AG08396 (cell line): ENCODE measurements around the gene ISG20L2.
A peak's percentile ranks its signal among the peaks of the same experiment; 100 is the strongest.
"Not testable (repeated sequence)": the region's sequence is repeated elsewhere in the genome, so short reads cannot be mapped to it uniquely, and the experiment has no call there.

Source experiments
- DNase-seq: peaks from one replicate; pipeline ENCODE4 v3.0.0; 2012; ENCODE audit warnings: low spot score, mixed read lengths

ISG20L2 gene, protein sequence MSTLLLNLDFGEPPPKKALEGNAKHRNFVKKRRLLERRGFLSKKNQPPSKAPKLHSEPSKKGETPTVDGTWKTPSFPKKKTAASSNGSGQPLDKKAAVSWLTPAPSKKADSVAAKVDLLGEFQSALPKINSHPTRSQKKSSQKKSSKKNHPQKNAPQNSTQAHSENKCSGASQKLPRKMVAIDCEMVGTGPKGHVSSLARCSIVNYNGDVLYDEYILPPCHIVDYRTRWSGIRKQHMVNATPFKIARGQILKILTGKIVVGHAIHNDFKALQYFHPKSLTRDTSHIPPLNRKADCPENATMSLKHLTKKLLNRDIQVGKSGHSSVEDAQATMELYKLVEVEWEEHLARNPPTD

DNA sequence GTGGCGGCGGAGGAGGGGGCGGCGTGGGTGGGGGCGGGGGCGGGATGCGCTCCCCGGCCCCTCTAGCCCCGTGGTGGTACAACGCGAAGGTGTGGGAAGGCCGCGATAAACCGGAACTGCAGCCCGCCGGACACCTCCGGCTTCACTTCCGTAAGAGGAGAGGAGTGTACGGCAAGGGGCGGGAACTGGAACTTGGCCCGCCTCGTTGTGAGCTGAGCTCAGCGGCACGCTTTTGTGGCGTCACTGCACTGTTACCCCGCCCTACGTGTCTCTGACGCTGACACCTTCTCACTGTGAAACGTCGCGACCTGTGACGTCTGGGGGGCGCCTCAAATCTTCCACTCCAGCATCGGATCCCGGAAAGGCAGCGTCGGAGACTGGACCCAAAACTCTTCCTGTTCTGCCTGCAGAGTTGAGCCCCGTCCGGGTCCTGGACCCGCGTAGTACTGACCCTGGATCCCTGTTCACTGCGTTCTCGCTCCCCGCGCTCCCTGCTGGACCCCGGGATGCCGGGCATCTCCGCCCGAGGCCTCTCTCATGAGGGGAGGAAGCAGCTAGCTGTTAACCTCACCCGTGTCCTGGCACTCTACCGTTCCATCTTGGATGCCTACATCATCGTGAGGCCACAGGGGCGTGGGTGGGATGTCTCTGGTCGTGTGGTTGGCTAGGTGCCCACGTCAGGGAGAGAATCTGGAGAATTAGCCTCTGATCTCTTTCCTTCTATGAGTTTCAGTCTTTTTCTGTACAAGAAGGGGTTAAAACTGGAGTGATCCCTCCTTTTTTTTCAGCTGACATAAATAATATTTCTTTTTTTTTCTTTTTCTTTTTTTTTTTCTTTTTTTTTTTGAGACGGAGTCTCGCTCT, at the start of gene ISG20L2:
TSS of gene ISG20L2 (minus strand) at position 168 of the 864 bp plus-strand sequence. CDS start 1,114 bp downstream, outside the sequence.
- DNase-seq = peak; percentile 94

DNA sequence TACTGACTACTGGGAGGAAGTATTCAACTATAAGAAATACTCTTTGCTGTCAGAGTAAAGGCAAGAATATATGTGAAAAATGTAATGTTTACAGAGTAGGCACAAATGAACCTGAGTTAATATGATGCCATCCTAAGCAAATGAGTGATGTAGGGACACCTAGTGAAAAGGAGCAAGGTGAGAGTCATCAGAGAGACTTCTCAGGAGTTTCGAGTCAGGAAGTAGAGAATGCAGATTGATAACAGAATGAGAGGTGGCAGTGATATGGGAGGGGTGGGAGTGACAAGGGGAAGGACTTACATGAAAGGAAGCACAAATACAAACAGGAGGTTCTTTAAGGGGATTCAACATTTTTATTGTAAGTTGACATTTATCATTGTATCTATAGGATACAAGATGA, 49.0 kb upstream of the ISG20L2 start:
- no peak for DNase-seq

DNA sequence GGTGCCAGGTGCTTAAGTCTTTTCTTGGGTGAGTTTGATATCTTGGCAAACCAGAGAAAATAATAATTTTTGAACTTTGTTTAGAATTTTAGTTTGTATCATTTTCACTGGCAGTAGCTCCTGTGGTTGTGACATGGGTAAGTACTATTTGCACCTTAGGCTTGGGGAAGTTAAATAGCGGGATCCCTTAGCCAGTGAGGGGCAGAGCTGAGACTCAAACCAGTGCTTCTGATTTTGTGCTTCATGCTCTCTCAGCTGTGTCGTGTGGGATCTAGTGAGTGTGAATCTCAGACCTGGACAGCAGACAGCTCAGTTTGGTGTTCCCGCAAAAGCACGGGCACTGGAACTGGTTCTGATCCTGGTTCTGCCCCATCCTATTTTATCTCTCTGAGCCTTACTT, 48.4 kb upstream of the ISG20L2 start:
- no peak for DNase-seq

DNA sequence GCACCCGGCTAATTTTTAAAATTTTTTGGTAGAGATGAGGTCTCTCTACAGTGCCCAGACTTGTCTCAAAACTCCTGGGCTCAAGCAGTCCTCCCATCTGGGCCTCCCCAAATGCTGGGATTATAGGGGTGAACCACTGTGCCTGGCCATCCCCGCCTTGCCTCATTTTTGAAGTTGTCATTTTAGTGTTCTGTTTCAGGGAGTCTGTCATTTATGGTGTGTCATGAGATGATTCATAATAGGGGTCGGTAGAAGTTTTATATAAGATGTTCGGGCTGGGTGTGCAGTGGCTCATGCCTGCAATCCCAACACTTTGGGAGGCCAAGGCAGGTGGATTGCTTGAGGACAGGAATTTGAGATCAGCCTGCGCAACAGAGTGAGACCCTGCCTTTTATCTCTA, 47.2 kb upstream of the ISG20L2 start:
- DNase-seq = no peak

DNA sequence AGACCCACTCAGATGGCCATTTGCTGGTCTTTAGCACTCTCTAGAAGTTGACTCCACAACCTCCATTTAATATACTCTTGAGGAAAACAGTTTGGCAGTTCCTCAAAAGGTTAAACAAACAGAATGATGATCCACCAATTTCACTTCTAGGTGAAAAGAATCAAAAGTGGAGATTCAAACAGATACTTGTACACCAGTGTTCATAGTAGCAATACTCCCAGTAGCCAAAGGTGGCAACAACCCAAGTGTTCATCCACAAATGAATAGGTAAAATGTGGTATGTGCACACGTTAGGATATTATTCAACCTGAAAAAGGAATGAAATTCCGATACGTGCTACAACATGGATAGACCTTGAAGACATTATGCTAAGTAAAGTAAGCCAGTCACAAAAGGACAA, 45.0 kb upstream of the ISG20L2 start:
- DNase-seq = no peak

DNA sequence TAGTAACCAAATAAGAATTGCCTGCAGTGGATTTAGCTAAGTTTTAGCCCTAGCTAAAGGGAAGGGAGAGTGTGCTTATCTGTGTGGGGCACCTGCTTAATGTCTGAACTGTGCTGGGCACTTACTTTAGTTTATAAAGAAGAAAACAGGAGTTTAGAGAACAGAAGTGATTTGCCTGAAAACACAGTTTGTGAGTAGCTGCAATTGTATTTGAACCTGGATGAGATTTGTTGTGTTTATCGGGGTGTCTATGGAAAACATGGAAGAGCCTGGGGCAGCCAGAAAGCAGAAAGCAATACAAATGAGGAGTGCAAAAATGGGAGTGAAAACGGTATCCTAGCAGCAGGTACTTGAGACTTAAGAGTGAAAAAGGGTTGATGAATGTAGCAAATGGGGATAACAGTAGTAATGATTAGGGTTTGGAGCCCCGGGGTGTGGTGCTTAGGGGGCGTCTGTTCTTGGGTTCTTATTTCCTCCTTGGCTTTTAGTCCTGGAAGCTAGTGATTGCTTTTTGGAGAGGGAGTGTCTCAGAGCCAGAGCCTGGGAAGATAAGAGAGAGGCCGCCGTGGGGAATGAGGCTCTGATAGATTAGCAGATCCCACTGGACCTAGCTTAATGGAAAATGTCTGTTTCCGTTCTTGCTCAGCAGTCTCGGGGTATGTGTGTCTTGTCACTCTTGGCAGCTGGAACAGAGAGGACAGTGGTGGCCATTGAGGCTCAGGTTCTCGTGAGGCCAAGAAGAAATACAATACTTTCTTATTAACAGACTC, 44.3 kb upstream of the ISG20L2 start:
- DNase-seq = no peak

DNA sequence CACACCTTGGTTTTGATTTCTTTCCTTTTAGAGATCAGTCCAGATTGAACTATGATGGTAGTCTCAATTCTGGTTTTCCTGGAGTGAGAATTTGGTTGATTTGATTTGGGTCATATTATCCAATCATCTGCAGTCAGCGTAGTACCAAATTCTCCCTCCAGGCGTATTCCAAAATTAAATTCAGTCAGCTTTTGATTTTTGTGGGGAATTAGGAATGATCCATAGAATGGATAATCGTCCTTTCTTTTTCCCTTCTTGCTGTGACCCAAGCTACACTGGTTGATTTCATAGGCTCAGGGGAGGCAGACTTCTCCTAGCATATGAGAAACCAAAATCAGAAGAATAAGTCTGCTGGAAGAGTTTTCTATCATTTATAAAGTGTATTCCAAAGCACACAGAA, 43.7 kb upstream of the ISG20L2 start:
- DNase-seq = no peak

DNA sequence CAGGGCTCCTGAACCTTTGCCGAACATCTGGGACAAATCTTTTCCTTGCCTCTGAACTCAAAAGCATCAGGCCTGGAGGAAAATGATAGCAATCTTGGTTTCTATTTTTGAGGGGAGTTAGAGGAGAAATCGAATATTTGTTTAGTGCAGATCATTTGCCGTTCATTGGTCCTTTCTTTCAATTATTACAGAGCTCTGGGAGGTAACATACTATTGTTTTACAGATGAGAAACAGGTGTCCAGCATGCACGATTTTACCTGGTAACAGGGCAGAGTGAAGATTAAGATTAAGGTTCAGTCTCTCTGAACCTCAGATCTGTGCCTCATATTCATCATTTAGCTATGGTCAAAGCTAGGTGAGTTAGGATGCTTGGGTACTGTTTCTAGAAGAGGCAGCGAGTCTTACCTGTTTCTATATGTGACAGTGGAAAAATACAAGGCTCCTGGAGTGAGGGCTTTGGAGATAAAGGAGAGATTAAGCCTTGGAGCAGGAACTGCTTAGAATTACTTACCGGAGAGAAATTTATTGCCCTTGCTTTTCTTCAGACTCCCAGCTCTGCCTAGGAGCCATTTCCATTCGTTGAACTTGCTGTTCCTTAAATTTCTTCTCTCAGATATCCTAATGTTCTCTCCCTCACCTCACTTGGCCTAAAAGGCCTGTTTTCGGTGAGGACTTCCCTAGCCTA, 40.2 kb upstream of the ISG20L2 start:
- no peak for DNase-seq

DNA sequence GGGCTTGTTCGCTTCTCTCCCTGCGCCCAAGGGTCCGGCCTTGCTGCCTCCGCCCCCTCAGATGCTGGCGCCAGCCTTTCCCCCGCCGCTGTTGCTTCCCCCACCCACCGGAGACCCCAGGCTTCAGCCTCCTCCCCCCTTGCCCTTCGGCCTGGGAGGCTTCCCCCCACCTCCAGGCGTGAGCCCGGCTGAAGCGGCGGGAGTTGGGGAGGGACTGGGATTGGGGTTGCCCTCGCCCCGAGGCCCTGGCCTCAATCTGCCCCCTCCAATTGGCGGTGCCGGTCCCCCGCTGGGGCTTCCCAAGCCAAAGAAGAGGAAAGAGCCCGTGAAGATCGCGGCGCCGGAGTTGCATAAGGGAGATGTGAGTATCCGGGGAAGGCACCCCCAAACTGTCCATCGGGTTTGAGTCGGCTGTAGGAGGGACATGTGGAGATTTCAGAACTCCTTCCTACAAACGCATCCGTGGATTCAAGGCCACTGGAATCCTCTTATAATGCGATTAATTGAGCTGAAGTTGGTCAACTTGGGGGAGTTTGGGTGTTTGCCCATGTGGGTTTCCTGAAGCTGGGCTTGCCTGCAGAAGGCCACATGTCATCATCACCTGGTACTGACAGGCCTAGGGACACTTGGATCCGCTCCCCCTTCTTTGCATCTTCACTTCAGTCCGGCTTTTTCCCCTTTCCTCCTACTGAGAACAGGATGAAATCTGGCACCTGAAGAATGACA, 39.5 kb upstream of the ISG20L2 start:
- peak; percentile 11 for DNase-seq

DNA sequence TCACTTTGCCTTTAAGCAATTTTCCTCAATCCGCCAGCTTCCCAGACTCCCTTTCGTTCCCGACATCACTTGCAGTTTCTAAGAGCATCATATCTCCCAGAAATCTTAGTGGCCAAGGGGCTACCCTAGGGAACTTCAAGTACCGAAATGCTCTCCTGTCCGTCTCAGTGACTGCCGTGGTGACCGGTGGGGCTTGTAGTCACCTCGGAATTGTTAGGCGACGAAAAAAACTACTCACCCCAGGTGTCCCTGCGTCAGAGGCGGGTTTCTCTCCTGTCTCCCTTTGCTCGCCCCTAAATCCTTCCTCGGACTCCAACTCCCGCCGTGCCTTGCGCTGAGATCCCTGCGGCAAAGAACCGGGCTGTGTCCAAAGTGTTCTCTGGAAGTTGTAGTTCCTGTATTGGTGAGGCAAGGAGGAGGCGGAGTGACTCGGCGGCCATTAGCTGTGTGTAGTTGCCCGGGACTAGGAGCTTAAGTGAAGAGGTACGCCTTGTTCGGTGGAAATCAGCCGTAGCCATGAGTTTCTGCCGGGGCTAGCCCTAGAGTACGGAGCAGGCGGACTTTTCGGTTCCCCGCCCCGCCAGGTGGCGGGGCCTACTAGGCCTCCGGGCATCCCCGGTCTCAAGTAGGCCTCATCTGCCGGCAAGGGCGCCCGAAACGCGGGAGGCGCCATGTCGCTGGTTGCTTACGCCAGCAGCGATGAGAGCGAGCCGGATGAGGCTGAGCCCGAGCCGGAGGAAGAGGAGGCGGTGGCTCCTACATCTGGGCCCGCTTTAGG, 38.7 kb upstream of the ISG20L2 start, which contains the start of gene PRCC:
TSS of gene PRCC (plus strand) at position 435 of the 778 bp plus-strand sequence. CDS start at position 672, 237 bp downstream.
- peak; percentile 90 for DNase-seq

DNA sequence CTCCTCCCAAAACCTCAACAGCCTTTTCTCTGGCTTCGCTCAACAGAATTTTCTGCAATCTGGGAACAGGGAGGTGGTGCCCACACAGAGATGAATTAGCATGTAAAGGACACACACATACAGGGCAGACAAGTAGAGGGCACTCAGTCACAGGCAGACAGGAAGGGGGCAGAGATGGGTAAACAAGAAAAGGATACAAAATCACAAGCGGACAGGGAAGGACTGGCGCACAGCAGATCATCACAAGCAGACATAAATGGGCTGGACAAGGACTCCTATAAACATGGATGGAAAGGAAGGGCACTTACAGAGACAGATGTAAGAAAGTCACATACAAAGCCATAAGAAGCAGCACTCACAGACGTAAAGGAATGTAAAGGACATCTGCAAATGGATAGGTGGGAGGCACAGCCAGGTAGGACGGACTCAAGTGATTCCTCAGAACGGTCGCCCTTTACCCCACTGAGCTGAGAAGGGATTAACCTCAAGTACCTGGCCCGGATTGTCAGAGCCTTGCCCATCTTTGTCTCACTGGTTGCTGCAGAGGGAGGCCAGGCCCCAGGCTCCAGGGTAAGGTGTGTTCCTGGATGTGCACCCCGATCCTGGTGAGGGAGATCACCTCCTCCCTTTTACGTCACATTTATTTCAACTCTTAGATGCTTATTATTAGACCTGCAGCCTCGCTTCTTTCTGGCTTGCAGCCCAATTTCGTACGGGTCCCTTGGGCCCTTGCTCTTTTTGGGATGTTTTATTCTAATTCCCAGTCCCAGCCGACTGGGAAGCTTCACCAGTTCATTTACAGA, 37.9 kb upstream of the ISG20L2 start:
- DNase-seq = peak; percentile 23

DNA sequence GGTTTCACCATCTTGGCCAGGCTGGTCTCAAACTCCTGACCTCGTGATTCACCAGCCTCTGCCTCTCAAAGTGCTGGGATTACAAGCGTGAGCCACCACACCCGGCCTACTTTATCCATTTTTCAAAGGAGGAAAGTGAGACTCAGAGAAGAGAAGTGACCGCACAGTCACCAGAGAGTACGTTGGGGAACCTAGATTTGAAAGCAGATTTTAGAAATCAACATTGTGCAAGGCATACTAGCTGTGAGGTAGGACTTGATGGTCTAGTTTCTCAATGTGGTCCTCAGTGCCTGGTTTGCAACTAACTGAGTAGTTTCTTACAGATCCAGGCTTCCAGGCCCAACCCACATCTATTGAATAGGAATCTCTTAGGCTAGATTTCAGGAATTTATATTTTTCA, 37.1 kb upstream of the ISG20L2 start:
- no peak for DNase-seq

DNA sequence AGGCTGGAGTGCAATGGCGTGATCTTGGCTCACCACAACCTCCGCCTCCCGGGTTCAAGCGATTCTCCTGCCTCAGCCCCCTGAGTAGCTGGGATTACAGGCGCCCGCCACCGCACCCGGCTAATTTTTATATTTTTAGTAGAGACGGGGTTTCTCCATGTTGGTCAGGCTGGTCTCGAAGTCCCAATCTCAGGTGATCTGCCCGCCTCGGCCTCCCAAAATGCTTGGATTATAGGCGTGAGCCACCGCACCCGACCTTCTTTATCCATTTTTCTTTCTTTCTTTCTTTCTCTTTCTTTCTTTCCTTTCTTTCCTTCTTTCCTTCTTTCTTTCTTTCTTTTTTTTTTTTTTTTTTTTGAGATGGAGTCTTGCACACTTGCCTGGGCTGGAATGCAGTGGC, 36.6 kb upstream of the ISG20L2 start:
- not testable (repeated sequence) for DNase-seq

DNA sequence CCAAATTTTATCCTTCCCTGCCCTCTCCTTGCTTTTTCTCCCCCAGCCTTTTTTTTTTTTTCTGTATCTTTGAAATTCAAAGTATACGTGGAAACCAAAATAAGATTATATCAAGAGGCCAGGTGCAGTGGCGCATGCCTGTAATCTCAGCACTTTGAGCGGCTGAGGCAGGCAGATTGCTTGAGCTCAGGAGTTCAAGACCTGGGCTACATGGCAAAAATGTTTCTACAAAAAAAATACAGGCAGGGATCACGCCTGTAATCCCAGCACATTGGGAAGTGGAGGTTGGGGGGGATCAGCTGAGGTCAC, 32.2 kb upstream of the ISG20L2 start:
- DNase-seq = no peak

DNA sequence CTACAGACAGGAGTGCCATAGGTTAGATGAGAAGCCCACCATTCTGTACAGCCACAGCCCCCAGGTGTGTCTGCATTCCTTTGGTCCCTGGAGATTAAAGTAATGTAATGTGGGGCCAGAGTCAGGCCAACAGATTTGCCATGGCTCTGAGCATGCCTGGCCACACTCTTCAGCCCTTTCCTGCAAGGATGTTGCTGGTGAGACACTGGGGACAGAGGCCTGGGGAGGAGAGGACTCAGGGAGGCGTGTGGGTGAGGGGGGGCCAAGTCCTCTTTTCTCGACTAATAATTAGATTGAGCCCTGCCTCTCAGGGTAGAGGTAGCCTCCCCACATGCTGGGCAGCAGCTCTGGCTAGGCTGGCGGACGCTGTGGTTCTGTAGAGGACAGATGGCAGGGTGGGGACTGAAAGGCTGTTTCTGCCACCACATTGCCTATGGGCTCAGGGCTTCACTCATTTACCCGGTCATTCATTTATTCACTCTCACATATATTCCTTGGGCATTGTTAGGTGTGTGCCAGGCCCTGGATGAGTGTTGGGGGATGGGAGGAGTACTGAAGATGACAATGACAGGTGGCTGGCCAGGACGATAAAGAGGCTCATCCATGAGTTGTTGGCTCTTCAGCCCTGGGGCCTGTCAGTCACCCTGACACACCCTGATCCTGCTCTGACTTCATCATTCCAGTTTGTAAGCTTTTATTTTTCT, 31.7 kb upstream of the ISG20L2 start:
- no peak for DNase-seq

DNA sequence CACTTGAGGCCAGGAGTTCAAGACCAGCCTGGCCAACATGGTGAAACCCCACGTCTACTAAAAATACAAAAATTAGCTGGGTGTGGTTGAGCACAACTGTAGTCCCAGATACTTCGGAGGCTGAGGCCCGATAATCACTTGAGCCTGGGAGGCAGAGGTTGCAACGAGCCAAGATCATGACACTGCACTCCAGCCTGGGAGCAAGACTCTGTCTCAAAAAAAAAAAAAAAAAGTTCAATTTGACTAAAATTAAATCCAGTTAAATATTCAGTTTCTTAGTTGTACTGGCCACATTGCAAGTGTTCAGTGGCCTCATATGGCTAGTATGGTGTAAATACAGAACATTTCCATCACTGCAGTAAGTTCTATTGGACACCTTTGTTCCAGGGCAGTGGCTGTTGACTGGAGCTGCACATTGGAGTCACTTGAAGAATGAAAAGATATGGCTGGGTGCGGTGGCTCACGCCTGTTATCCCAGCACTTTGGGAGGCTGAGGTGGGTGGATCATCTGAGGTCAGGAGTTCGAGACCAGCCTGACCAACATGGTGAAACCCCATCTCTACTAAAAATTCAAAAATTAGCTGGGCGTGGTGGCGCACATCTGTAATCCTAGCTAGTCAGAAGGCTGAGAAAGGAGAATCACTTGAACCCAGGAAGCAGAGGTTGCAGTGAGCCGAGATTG, 29.1 kb upstream of the ISG20L2 start:
- DNase-seq = not testable (repeated sequence)

DNA sequence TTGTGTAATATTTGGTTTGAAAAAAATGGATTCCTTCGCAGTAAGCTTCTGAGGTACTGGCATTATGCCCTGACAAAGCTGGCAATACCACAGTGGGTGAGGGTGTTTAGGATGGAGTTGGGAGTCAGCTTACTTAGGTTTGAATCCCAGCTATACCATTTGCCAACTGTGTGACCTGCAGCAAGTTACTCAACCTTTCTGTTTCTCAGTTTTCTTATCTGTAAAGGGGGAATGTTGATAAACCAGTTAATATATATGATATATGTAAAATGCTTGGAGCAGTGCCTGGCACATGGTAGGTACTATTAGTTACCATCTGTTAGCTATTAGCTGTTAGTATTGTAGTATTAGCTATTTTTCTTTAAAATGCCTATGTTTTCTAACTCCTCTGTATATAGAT, 27.8 kb upstream of the ISG20L2 start:
- DNase-seq = no peak

DNA sequence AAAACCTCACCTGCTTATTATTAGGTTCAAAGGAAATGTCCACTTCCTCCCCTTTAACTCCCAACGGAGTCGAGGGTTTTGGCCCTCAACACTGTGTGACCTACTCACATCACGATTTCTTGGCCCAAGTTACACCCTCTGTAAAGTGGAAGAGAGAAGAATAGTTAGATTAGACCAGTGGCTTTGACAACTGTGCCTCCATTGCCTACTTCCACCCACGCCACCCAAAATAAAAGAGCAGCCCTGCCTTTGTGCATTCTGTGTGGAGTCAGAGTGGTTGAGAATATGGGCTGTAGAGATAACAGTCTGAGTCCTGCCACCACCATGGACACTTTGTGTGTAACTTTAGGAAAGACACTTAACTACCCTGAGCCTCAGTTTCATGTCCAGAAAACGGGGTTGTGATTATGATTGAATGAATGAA, 27.0 kb upstream of the ISG20L2 start:
- DNase-seq = no peak
